Measurements from ENCODE around the gene DENND5B.

The DENND5B gene

GRCh38 chr12:31368666-31369361, 222.1 kb downstream of the DENND5B start:
- no peak for DNase-seq

DNA sequence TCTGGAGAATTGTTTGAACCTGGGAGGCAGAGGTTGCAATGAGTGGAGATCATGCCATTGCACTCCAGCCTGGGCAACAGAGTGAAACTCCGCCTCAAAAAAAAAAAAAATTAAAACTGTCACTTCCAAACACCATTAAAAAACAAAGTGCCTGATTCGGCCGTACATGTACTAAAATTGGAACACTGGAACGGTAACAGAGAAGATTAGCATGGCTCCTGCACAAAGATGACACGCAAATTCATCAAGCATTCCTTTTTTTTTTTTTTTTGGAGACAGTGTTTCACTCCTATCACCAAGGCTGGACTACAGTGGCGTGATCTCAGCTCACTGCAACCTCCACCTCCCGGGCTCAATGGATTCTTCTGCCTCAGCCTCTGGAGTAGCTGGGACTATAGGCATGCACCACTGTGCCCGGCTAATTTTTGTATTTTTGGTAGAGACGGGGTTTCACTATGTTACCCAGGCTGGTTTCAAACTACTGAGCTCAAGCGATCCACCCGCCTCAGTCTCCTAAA, 224.8 kb downstream of the DENND5B start:
- DNase-seq, result no peak

DNA sequence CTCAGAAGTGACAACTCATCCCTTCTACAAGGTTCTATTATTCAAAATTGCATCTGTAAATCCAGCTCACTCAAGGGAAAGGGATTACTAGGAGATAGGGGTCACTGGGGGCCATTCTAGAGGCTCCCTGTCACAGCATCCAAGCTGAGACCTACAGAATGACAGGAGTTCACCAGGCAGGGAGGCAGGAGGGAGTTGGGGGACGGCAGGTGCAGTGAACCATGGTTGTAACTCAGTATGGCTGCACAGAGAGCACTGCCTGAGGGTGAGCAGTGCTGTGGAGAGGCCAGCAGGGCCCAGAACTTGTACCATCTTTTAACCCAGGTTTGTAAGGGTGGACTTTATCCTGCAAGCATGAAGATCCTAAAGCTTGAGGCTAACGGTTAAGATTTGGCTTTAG, 227.1 kb downstream of the DENND5B start:
- DNase-seq, result no peak

GRCh38 chr12:31363416-31363809, 227.5 kb downstream of the DENND5B start:
- no peak for DNase-seq

DNA sequence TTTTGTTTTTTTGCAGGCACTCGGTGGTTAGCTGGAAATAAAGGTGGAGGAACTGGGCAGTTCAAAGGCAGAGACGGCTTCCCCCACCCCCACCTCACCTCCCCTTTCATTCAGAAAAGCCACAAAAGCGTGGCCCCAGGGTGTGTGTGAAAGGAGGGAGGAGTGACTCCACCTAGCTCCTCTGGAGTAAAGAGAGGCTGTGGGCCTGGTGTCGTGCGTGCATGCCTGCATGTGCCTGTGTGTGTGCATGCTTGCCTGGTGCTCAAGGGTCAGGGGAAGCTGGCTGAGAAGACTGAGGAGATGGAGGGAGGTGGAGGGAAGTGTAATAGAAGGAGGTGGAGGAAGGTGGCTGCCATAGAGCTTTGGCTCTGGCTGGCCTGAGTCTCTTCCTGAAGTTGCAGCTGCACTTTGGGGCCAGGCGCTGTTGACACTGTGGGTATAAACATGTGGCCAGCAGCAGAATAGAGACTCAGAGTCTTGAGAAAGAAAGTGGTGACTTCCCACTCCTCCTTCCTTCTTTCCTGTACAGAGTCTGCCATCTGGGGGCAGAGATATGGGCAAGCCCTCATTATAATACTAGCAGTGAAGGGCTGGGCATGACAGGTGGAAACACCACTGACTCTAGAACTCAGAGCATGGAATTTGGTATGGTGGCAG, 228.0 kb downstream of the DENND5B start:
- DNase-seq, result no peak

GRCh38 chr12:31362115-31362758, 228.7 kb downstream of the DENND5B start:
- no peak for DNase-seq

DNA sequence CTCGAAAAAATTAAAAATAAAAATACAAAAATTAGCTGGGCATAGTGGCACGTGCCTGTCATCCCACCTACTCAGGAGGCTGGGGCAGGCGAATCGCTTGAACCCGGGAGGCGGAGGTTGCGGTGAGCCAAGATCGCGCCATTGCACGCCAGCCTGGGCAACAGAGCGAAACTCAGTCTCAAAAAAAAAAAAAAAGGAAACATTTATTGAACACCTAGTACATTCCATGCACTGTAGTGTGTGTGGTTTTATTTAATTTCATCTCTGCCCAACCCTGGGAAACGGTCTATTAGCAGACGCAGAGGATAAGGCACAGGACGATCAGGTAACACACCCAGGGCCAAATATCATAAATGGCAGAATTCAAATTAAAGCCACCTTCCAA, 229.2 kb downstream of the DENND5B start:
- DNase-seq, result no peak

DNA sequence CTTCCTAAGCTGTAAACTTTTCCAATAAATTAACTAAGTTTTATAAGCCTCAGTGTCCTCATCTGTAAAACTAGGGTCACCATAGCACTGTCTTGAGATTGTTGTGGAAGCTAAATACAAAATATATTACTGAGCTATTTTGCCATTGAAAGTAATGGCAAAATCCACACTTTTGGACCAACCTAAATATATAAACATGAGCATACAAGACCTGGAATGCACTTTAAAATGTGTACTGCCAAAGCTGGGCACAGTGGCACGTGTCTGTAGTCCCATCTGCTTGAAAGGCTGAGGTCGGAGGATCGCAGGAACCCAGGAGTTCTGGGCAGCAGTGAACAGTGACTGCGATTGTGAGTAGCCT, 235.2 kb downstream of the DENND5B start:
- DNase-seq, result no peak

GRCh38 chr12:31353750-31354708, 236.9 kb downstream of the DENND5B start:
- DNase-seq, result no peak

DNA sequence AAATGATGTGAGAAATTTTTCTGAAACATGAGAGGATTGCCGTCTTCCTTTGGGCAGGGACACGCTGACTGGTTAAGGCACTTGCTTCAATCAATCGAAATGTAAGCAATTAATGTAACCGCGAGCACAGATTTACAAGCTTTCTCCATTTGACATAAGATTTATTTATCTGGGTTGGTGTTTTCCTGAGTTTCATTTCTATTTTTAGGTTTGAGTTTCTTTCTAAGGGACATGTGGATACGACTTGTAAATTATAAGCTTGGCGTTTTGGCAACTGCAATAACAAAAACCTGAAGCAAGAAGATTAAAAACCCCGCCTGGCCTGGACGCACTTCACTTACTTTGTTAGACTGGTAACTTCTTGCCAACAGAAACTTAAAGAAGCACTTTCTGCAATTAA, 244.7 kb downstream of the DENND5B start:
- no peak for DNase-seq

DNA sequence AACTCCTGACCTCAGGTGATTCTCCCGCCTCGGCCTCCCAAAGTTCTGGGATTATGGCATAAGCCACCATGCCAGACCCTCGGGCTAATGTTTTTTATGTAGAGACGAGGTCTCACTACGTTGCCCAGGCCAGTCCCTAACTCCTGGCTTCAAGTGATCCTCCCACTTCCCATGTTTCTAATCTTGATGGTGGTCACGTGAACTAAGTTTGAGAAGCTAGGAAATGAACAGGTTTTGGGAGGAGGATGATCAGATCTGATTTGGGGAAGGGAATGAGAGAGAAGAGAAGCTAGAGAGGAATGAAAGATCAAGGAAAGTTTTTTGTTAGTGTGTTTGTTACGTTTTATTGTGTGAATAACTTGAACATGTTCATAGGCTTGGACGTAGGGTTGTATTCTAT, 247.8 kb downstream of the DENND5B start:
- DNase-seq, result no peak

DNA sequence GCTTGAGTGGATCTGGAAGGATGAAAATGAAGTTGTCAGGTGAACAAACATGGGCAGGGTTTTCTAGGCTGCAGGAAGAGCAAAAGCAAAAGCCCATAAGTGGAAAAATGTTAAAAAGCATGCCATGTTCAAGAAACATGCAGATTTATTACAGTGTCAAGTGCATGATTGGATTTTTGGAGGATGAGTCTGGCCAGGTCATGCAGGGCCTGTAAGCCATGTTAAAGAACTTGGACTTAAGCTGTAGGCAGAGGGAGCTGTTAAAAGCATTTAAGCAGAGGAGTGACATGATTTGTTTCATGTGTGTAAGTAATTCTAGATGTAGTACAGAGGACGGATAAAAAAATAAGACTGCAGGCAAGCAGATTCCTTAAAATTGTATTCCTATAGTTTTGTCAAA, 248.7 kb downstream of the DENND5B start:
- DNase-seq, result no peak

DNA sequence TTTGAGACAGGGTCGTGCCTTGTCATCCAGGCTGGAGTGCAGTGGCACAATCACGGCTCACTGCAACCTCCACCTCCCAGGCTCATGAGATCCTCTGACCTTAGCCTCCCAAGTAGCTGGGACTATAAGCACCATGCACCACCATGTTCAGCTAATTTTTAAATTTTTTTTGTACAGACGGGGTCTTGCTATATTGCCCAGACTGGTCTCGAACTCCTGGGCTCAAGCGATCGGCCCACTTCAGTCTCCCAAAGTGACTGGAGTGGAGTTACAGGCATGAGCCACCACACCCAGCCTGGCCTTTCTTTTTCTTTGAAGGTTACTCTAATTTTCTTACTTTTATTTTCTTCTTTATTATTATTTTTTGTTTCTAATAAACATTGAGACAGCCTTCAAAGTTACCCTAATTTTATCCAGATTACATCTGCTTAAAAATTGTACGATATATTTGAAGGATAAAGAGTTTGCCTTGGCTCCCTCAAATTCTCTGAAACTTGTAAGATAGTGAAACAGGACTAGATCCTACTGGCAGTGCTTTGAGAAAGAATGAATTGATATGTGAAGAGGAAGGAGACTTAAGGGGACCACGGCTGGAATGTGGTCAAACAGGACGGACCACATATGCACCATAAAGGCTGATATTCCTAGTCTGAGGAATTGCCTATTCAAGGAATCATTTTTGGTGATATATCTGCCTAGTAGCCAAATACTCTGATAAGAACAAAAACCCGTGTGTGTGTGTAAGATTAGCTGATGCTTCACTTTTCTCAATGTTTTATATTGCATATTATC, 250.9 kb downstream of the DENND5B start:
- no peak for DNase-seq

DNA sequence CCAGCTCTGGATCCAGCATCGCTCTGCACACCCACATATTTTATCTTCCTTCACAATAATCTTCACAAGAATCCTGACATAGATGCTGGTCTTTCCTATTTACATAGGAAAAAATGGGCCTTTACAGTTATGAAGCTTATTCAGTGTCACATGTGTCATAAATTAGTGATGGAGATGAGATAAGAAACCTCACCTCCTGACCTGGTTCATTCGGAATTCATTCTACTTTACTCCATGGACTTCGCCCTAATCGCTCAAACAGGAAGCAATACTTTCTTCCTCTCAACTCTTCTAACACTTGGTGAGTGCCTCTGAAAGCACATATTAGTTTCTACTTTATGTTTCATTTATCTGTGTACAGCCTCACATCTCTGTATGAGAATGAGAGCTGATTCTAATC, 253.0 kb downstream of the DENND5B start:
- DNase-seq, result no peak

Data from GOT3 (cell line).